ENCODE data around the gene ZSWIM5.

GRCh38 chr1:45205910-45206721, at the start of gene ZSWIM5:
- no peak; the same call in 1 of the 2 replicates for TF ChIP-seq EZH2 (IDR thresholded peaks at IDR 0.05; ENCODE audit: borderline replicate concordance, low read depth, low read length)
- TF ChIP-seq THRA (IDR thresholded peaks at IDR 0.05) = no peak
- no peak for TF ChIP-seq NCOR1 (IDR thresholded peaks at IDR 0.05)
- no peak for TF ChIP-seq BRCA1 (IDR thresholded peaks at IDR 0.05)
- TF ChIP-seq BRCA1 (CRISPR knock-in tag; IDR thresholded peaks at IDR 0.05) = no peak
- TF ChIP-seq MAZ (CRISPR knock-in tag; conservative IDR thresholded peaks at IDR 0.05 in 1 of 2, IDR thresholded peaks at IDR 0.05 in 1 of 2) = peak; percentile 32 to 37; a peak in 1 of 4 replicates
- no peak for TF ChIP-seq FOXJ3 (CRISPR knock-in tag; IDR thresholded peaks at IDR 0.05)
- no peak for TF ChIP-seq ZEB2 (IDR thresholded peaks at IDR 0.05)
- no peak for TF ChIP-seq SREBF2 (CRISPR knock-in tag; IDR thresholded peaks at IDR 0.05)
